Endodermal cell (in vitro differentiated cells): ENCODE results near the gene KRT72. TPM values are rescaled to one million over a fixed set of nuclear protein-coding genes. Genes with fewer than 3 reads are reported as not detected.
A peak's percentile ranks its signal among the peaks of the same experiment; 100 is the strongest.

ENCODE experiments used
- DNase-seq: peaks from one replicate; pipeline ENCODE4 v3.0.0-alpha.2; 2017
- H3K27ac ChIP-seq: 2 replicates; pipeline ENCODE4 v1.5.1; 2013; ENCODE audit warnings: mild to moderate bottlenecking, low read depth, low read length, moderate library complexity
- H3K27me3 ChIP-seq: 2 replicates; pipeline ENCODE4 v1.6.1; 2013; ENCODE audit warnings: mild to moderate bottlenecking, low read length, moderate library complexity; ENCODE audit not compliant: insufficient read depth, control insufficient read depth, poor library complexity, severe bottlenecking
- H3K36me3 ChIP-seq: 2 replicates; pipeline ENCODE4 v1.7.0; 2013; ENCODE audit warnings: mild to moderate bottlenecking, low read length, moderate library complexity; ENCODE audit not compliant: control insufficient read depth, insufficient read depth
- H3K4me1 ChIP-seq: one replicate; pipeline ENCODE4 v1.7.0; 2013; ENCODE audit warnings: low read length; ENCODE audit not compliant: control insufficient read depth, insufficient read depth
- H3K4me3 ChIP-seq: 2 replicates; pipeline ENCODE4 v1.5.1; 2013; ENCODE audit warnings: mild to moderate bottlenecking, low read length, moderate library complexity
- H3K9ac ChIP-seq: 2 replicates; pipeline ENCODE4 v1.6.1; 2013; ENCODE audit warnings: mild to moderate bottlenecking, low read length, moderate library complexity; ENCODE audit not compliant: poor library complexity, severe bottlenecking; ENCODE audit errors: extremely low read depth
- H3K9me3 ChIP-seq: 2 replicates; pipeline ENCODE4 v1.6.1; 2013; ENCODE audit warnings: mild to moderate bottlenecking, low read length, moderate library complexity; ENCODE audit not compliant: control insufficient read depth
- H3K27ac Mint-ChIP-seq: 2 replicates; pipeline ENCODE4 v1.8.0; 2020; ENCODE audit warnings: mixed read lengths
- H3K27me3 Mint-ChIP-seq: 2 replicates; pipeline ENCODE4 v1.8.0; 2021; ENCODE audit warnings: mild to moderate bottlenecking, mixed read lengths; ENCODE audit not compliant: insufficient read depth
- H3K36me3 Mint-ChIP-seq: 2 replicates; pipeline ENCODE4 v1.8.0; 2020; ENCODE audit warnings: low read depth, mixed read lengths
- H3K4me1 Mint-ChIP-seq: 2 replicates; pipeline ENCODE4 v1.8.0; 2020; ENCODE audit warnings: mixed read lengths
- H3K4me3 Mint-ChIP-seq: 2 replicates; pipeline ENCODE4 v1.8.0; 2020; ENCODE audit warnings: mild to moderate bottlenecking, moderate library complexity, mixed read lengths
- H3K9me3 Mint-ChIP-seq: 2 replicates; pipeline ENCODE4 v1.8.0; 2020; ENCODE audit warnings: mild to moderate bottlenecking, mixed read lengths
- CTCF ChIP-seq: fragments of 200-600 bp; sonication (generic); conservative IDR thresholded peaks from 2 replicates; pipeline ENCODE4 v1.5.0; 2021; ENCODE audit warnings: antibody characterized with exemption, mild to moderate bottlenecking
- WGBS, 2 experiments: methylation state at CpG; one replicate each; pipeline versions ENCODE4 v1.1.5 to v1.1.7; 2013; ENCODE audit warnings: missing lambda C conversion rate in 2 of 2, mixed read lengths in 1 of 2; ENCODE audit not compliant: insufficient coverage in 1 of 2, insufficient read length in 1 of 2; 5-methylcytosine and 5-hydroxymethylcytosine counted together
- long read RNA-seq, 4 experiments: library from polyadenylated mRNA in 2 of 4; library from RNA in 1 of 4; library from capped mRNA in 1 of 4; stranded (forward) in 3 of 4; unstranded in 1 of 4; transcript quantifications; one replicate each; pipeline ENCODE4 v2.0.0, GENCODE V29; 2020 to 2021; ENCODE audit warnings: inconsistent platforms in 1 of 4
- polyA plus RNA-seq, 2 experiments: library from polyadenylated mRNA; stranded (reverse); fragments of 50-300 nt; gene quantifications; one replicate each; pipeline ENCODE4 v1.2.3, GENCODE V29; 2013
- total RNA-seq, 2 donors: library from RNA; stranded (reverse); fragmentation: NEBNext Ultra II Directional in 1 of 2; extraction: Animal tissue kit (Norgen Biotek cat#: 25700) in 1 of 2; gene quantifications; 2 replicates in 1 of 2; 3 replicates in 1 of 2; pipeline ENCODE4 v1.2.1, GENCODE V29; 2021

Gene KRT72
- total RNA-seq, result not detected
- polyA plus RNA-seq (2013, experiment 1 of 2), result not detected
- polyA plus RNA-seq (2013, experiment 2 of 2), result not detected
- long read RNA-seq, experiment 1, result 0 reads
- long read RNA-seq, experiment 2, result 0 reads
- long read RNA-seq, experiment 3, result 0 reads
- long read RNA-seq, experiment 4, result 0 reads

- Histone ChIP-seq H3K9me3 (no peaks in the 10 kb centered on the region), H3K36me3 (no peaks in the 10 kb centered on the region), H3K9ac (no peak within 1 kb of the TSS), H3K27me3 (peaks cover 31% of the 10 kb centered on the region), H3K4me1 (no peaks in the 10 kb centered on the region), H3K27ac (no peak within 1 kb of the TSS), H3K4me3 (no peak within 1 kb of the TSS)
- peak; percentile 49 for DNase-seq
- Mint-ChIP-seq H3K4me3 (no peak within 1 kb of the TSS), H3K36me3 (no peaks in the 10 kb centered on the region), H3K9me3 (no peaks in the 10 kb centered on the region), H3K4me1 (peaks cover 6% of the 10 kb centered on the region), H3K27me3 (peaks cover 76% of the 10 kb centered on the region), H3K27ac (no peak within 1 kb of the TSS)
- WGBS, 2 experiments, result 93% methylated on average over 37 to 48 of the region's 48 CpGs
- no peak for TF ChIP-seq CTCF
These were observed at the start of gene KRT72 for GRCh38 chr12:52600941-52601481. Gene KRT72 (minus strand): TSS chr12:52601463. CDS start chr12:52601452, 11 bp downstream.

- DNase-seq, result peak; percentile 44
- Histone ChIP-seq H3K9me3 (peaks cover 7% of the 10 kb centered on the region), H3K36me3 (no peaks in the 10 kb centered on the region), H3K4me1 (no peaks in the 10 kb centered on the region), H3K4me3 (no peak overlapping the region), H3K9ac (no peak overlapping the region), H3K27me3 (peaks cover 16% of the 10 kb centered on the region), H3K27ac (no peak overlapping the region)
- H3K27me3 Mint-ChIP-seq, result peaks cover 17% of the 10 kb centered on the region
- no peak for TF ChIP-seq CTCF
- H3K4me3 Mint-ChIP-seq, result no peak overlapping the region
- H3K27ac Mint-ChIP-seq, result no peak overlapping the region
- WGBS, 2 experiments, result 92% methylated on average over 10 to 12 of the region's 12 CpGs
- H3K9me3 Mint-ChIP-seq, result no peaks in the 10 kb centered on the region
- no peaks in the 10 kb centered on the region for H3K4me1 Mint-ChIP-seq
- no peaks in the 10 kb centered on the region for H3K36me3 Mint-ChIP-seq
These were observed 49.3 kb upstream of the KRT72 start for GRCh38 chr12:52650520-52651081.

- WGBS, 2 experiments, result 83 to 89% methylated on average over 6 of the region's 6 CpGs
- TF ChIP-seq CTCF, result no peak
- H3K4me1 Mint-ChIP-seq, result no peaks in the 10 kb centered on the region
- no peaks in the 10 kb centered on the region for H3K4me1 ChIP-seq
- no peaks in the 10 kb centered on the region for H3K36me3 Mint-ChIP-seq
- DNase-seq, result peak; percentile 29
- no peaks in the 10 kb centered on the region for H3K36me3 ChIP-seq
- no peaks in the 10 kb centered on the region for H3K9me3 Mint-ChIP-seq
- H3K27ac Mint-ChIP-seq, result no peak overlapping the region
- H3K27me3 ChIP-seq, result peaks cover 24% of the 10 kb centered on the region
- no peak overlapping the region for H3K9ac ChIP-seq
- H3K9me3 ChIP-seq, result peaks cover 7% of the 10 kb centered on the region
- H3K4me3 Mint-ChIP-seq, result no peak overlapping the region
- no peak overlapping the region for H3K27ac ChIP-seq
- H3K4me3 ChIP-seq, result no peak overlapping the region
- peaks cover 29% of the 10 kb centered on the region for H3K27me3 Mint-ChIP-seq
These were observed 47.8 kb upstream of the KRT72 start for GRCh38 chr12:52649066-52649465.
